ENCODE results near the gene MYH6. TPM values are rescaled to one million over a fixed set of nuclear protein-coding genes. Genes with fewer than 3 reads are reported as not detected.
"Not testable (repeated sequence)": the region's sequence is repeated elsewhere in the genome, so short reads cannot be mapped to it uniquely, and the experiment has no call there.

Gene MYH6
- total and polyA plus RNA-seq, 2 donors (not counting 3 experiments of a cell fraction or from before 2014, with no cell fraction given), result not detected

- H3K9ac ChIP-seq (replicated peaks; ENCODE audit: extremely low read depth, insufficient read depth, low read length), result no peak overlapping the region
- ChIA-PET POLR2A (no interaction called here), CTCF (interaction anchor here (2.2 kb wide), 1 partner anchor 12 kb away, joined by 10 read pairs; no protein-coding TSS in a partner anchor)
- no peaks in the 10 kb centered on the region for H3K9me1 ChIP-seq (replicated peaks; ENCODE audit: control insufficient read depth, extremely low read depth, insufficient read depth, low read length)
- H3K27ac ChIP-seq (ENCODE audit: insufficient read depth, low read depth, low read length), result no peak overlapping the region
- H3K79me2 ChIP-seq (ENCODE audit: control insufficient read depth, insufficient read depth, low read length), result no peaks in the 10 kb centered on the region
- no peak for DNase-seq (ENCODE audit: low read depth, low spot score)
- dilution Hi-C loops (cut with MboI; ENCODE audit: extremely low pct_ligation_motif_present, low sequenced_read_pairs) (no loop called here), intact Hi-C loops (cut with micrococcal nuclease) (no loop called here)
- H3K4me3 ChIP-seq (replicated peaks in 1 of 3; ENCODE audit: insufficient read depth in 1 of 3, low read depth in 1 of 3, low read length in 3 of 3), result no peak overlapping the region
- no TSS peak for BruUV-seq (replicated peaks)
- no peak for TF ChIP-seq MYC (IDR thresholded peaks at IDR 0.05; ENCODE audit: low read depth, low read length)
- no peak for TF ChIP-seq POLR2A (IDR thresholded peaks at IDR 0.05; ENCODE audit: low read depth, low read length)
- no peak for TF ChIP-seq MAX (IDR thresholded peaks at IDR 0.05; ENCODE audit: insufficient read depth, insufficient read length)
- no peak for TF ChIP-seq EZH2 (IDR thresholded peaks at IDR 0.05; ENCODE audit: borderline replicate concordance, low read depth, low read length, severe bottlenecking)
- no peak for TF ChIP-seq GATA2 (IDR thresholded peaks at IDR 0.05; ENCODE audit: insufficient read depth, insufficient read length, low read depth, low read length)
- no peak for TF ChIP-seq CTCF (IDR thresholded peaks at IDR 0.05; ENCODE audit: extremely low read depth in 1 of 2, insufficient read depth in 1 of 2, low read depth in 1 of 2, low read length in 2 of 2)
- no peak for TF ChIP-seq FOS (IDR thresholded peaks at IDR 0.05; ENCODE audit: borderline replicate concordance, insufficient read depth, low read length)
- TF ChIP-seq JUN (IDR thresholded peaks at IDR 0.05; ENCODE audit: borderline replicate concordance, insufficient read depth, insufficient read length, low read depth), result no peak
- TF ChIP-seq POLR2AphosphoS5 (IDR thresholded peaks at IDR 0.05; ENCODE audit: insufficient read depth, low read depth, low read length), result no peak
- H2AFZ ChIP-seq (ENCODE audit: low read depth, low read length), result no peak overlapping the region
- no peaks in the 10 kb centered on the region for H3K4me1 ChIP-seq (ENCODE audit: control insufficient read depth, extremely low read depth, insufficient read depth, low read length)
- no peaks in the 10 kb centered on the region for H3K27me3 ChIP-seq (ENCODE audit: control insufficient read depth in 2 of 2, insufficient read depth in 2 of 2, low read length in 2 of 2)
- H3K36me3 ChIP-seq (ENCODE audit: control insufficient read depth in 2 of 2, extremely low read depth in 1 of 2, insufficient read depth in 2 of 2, low read length in 2 of 2), result no peaks in the 10 kb centered on the region
- H3K4me2 ChIP-seq (ENCODE audit: insufficient read depth, low read length), result no peak overlapping the region
- no peaks in the 10 kb centered on the region for H3K9me3 ChIP-seq (replicated peaks; ENCODE audit: control insufficient read depth, insufficient read depth, low read length)
- FAIRE-seq, result no peak
- H4K20me1 ChIP-seq (replicated peaks; ENCODE audit: control insufficient read depth, extremely low read depth, insufficient read depth, low read length), result no peaks in the 10 kb centered on the region
Observed at GRCh38 chr14:23392613-23393012, 15.5 kb downstream of the MYH6 start.

GRCh38 chr14:23389871-23390270 is 18.2 kb downstream of the MYH6 start:
- DNase-seq (ENCODE audit: low read depth, low spot score); H3K4me1 ChIP-seq (ENCODE audit: control insufficient read depth, extremely low read depth, insufficient read depth, low read length); H3K4me3 ChIP-seq (replicated peaks in 1 of 3; ENCODE audit: insufficient read depth in 1 of 3, low read depth in 1 of 3, low read length in 3 of 3); POLR2A ChIA-PET; H3K36me3 ChIP-seq (ENCODE audit: control insufficient read depth in 2 of 2, extremely low read depth in 1 of 2, insufficient read depth in 2 of 2, low read length in 2 of 2); H4K20me1 ChIP-seq (replicated peaks; ENCODE audit: control insufficient read depth, extremely low read depth, insufficient read depth, low read length); FAIRE-seq; H3K9ac ChIP-seq (replicated peaks; ENCODE audit: extremely low read depth, insufficient read depth, low read length); H3K4me2 ChIP-seq (ENCODE audit: insufficient read depth, low read length); H3K27me3 ChIP-seq (ENCODE audit: control insufficient read depth in 2 of 2, insufficient read depth in 2 of 2, low read length in 2 of 2); H3K9me1 ChIP-seq (replicated peaks; ENCODE audit: control insufficient read depth, extremely low read depth, insufficient read depth, low read length); dilution Hi-C loops (cut with MboI; ENCODE audit: extremely low pct_ligation_motif_present, low sequenced_read_pairs); BruUV-seq (replicated peaks); H3K9me3 ChIP-seq (replicated peaks; ENCODE audit: control insufficient read depth, insufficient read depth, low read length); H3K27ac ChIP-seq (ENCODE audit: insufficient read depth, low read depth, low read length); intact Hi-C loops (cut with micrococcal nuclease); H2AFZ ChIP-seq (ENCODE audit: low read depth, low read length); H3K79me2 ChIP-seq (ENCODE audit: control insufficient read depth, insufficient read depth, low read length): not testable (repeated sequence)
- CTCF ChIA-PET, result interaction anchor here (2.3 kb wide), 1 partner anchor 10 kb away, joined by 10 read pairs; no protein-coding TSS in a partner anchor

All from endothelial cell of umbilical vein (primary cell).